GM13976 (cell line): ENCODE measurements around the gene SPATC1L.
"Not testable (repeated sequence)": the region's sequence is repeated elsewhere in the genome, so short reads cannot be mapped to it uniquely, and the experiment has no call there.

Experiments
- DNase-seq: peaks from one replicate; pipeline ENCODE4 v3.0.0; 2012; ENCODE audit warnings: low spot score
- in situ Hi-C: fragments of 300-500 bp; cut with MboI; formaldehyde crosslinking; loops from one replicate; pipeline ENCODE4 v1.12.0; 2022; ENCODE audit warnings: low sequenced_read_pairs, mixed read lengths, inconsistent platforms; ENCODE audit not compliant: unreplicated experiment
- TF ChIP-seq, protein P1 (sequence below): IDR thresholded peaks from 2 replicates; pipeline ENCODE4 v1.5.1; 2012; ENCODE audit warnings: borderline replicate concordance, mild to moderate bottlenecking; ENCODE audit not compliant: insufficient read depth; ENCODE audit errors: extremely low read depth, missing control alignments, control extremely low read depth

SPATC1L gene

DNA sequence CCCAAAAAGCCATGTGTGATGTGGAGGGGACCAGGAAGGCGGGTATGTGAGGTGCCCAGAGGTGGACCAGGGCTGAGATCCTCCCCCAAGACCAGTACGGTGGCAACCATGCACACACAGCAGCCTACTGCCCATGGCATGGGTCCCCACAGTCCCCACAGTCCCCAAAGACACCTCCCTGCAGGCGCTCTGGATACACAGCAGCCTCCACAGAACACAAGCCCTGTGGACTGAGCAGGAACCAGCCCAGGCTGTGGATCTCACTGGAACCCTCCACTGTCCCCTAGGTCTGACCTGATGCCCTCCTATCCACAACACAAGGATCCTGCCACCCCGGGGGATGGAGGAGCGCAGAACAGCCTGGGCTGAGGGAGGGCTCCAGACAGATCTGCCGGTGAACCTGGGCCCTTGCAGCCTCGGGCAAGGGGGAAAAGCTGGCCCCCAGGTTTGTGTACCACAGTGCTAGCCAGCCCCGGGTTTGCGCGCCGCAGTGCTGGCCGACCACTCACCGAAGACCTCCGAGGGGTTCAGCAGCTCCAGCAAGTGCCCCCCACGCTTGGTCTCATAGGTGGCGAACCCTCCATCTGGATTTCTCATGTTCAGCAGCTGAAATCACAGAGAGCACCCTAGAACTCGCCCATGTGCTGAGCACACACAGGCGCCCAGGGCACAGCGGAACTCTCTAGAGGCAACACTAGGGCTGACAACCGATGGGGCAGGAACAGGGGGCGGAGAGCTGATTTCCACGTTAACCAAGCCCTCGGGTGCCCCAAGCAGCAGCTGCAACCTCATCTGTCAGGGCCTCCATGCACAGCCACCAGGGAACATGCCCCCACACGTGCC is 22.1 kb upstream of the SPATC1L start:
- in situ Hi-C loops: no loop called here
- no peak for DNase-seq

DNA sequence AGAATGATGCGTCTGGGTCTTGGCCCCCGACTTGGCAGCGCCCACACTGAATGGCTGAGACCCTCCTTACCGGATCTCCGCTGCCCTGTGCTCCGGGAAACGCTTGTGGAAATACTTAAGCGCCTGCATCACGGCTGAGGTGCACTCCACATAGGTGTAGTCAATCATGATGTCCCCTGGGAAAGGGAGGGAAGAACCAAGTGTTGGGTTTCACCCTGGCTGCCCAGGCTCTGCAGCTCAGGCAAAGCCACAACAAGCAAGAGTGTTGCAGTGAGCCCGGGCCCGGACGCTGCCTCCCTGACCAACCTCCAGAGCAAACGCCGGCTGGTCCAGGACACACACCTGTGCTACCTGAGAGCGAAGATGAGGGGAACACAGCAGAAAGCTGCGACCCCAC is 21.5 kb upstream of the SPATC1L start:
- in situ Hi-C loops: no loop called here
- no peak for DNase-seq
- TF ChIP-seq, protein P1, sequence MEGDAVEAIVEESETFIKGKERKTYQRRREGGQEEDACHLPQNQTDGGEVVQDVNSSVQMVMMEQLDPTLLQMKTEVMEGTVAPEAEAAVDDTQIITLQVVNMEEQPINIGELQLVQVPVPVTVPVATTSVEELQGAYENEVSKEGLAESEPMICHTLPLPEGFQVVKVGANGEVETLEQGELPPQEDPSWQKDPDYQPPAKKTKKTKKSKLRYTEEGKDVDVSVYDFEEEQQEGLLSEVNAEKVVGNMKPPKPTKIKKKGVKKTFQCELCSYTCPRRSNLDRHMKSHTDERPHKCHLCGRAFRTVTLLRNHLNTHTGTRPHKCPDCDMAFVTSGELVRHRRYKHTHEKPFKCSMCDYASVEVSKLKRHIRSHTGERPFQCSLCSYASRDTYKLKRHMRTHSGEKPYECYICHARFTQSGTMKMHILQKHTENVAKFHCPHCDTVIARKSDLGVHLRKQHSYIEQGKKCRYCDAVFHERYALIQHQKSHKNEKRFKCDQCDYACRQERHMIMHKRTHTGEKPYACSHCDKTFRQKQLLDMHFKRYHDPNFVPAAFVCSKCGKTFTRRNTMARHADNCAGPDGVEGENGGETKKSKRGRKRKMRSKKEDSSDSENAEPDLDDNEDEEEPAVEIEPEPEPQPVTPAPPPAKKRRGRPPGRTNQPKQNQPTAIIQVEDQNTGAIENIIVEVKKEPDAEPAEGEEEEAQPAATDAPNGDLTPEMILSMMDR: no peak

More for the DNA sequence above, 22.1 kb upstream of the SPATC1L start:
- TF ChIP-seq, protein P1: no peak

DNA sequence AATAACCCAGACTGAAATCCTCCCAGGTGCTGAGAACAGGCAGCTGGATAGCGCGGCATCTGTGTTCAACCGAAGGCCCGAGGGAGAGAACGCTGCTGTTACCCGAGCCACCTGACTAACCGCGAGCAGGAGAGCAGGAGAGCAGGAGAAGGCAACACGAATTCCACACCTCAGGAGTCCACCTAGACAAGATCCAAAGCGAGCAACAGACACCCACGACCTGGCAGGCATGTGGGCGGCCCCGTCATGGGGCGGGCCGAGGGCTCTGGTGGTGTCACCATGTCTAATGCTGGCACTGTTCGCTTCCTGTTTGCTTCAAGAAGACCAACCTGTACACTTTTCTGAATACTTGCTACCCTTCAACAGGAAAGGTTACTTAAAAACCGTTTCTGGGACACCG is 20.9 kb upstream of the SPATC1L start:
- TF ChIP-seq, protein P1: no peak
- in situ Hi-C loops: no loop called here
- DNase-seq: no peak

DNA sequence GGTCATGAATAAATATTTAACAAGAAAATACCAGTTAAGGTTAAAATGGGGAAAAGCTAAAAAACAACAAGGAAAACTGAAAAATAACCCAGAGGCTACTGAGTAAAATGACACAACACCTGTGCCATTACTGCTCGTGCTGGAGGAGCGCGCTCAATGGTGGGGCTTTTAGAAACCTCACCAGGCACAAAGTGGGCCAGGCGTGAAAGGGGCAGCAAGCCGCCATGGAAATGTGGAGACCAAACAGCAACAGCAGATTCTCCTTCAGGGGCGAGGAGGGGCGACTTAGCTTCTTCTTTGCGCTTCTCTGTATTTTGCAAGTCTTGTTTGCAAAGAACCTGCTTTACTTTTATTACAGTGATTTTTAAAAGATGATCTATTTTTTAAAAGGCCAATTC is 18.9 kb upstream of the SPATC1L start:
- in situ Hi-C loops: no loop called here
- TF ChIP-seq, protein P1: no peak
- no peak for DNase-seq

DNA sequence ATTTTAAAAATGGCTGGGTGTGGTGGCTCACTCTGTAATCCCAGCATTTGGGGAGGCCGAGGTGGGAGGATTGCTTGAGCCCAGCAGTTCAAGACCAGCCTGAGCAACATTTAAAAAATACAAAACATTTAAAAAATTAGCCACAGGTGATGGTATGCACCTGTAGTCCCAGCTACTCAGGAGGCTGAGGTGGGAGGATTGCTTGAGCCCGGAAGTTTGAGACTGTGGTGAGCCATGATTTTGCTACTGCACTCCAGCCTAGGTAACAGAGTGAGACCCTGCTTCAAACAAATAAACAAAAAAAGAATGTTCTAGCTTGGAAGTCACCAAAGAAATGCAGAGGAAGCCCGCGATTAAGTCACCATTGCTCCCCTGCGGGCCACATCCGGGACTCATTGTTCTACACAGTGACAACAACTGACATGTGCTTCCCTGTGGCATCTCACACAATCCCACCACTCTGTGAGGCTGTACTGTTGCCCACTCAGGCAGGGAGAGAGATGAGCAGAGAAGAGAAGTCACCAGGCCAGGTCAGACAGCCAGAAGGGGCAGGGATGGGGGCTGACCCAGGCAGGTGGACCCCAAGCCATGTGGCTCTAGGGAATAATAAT is 18.4 kb upstream of the SPATC1L start:
- no peak for DNase-seq
- in situ Hi-C loops: no loop called here

DNA sequence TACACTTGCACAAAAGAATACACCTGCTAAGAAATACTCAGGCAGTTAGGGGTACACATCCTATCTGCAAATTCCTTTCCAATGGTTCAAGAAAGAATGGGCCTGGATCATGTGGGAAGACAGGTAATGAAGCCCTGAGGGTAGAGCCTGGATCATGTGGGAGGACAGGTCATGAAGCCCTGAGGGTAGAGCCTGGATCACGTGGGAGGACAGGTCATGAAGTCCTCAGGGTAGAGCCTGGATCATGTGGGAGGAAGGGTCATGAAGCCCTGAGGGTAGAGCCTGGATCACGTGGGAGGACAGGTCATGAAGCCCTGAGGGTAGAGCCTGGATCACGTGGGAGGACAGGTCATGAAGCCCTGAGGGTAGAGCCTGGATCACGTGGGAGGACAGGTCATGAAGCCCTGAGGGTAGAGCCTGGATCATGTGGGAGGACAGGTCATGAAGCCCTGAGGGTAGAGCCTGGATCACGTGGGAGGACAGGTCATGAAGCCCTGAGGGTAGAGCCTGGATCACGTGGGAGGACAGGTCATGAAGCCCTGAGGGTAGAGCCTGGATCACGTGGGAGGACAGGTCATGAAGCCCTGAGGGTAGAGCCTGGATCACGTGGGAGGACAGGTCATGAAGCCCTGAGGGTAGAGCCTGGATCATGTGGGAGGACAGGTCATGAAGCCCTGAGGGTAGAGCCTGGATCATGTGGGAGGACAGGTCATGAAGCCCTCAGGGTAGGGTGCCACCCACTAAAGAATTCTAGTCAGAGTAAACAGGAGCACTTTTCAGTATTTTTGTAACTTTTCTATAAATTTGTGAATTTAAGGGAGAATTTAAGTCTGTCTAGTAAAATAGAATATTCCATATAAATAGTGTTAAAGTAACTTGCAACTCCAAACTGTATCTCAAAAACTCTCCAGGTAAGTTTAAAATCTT is 16.9 kb upstream of the SPATC1L start:
- not testable (repeated sequence) for DNase-seq

More for the DNA sequence above, 18.4 kb upstream of the SPATC1L start:
- TF ChIP-seq, protein P1: no peak

More for the DNA sequence above, 16.9 kb upstream of the SPATC1L start:
- in situ Hi-C loops: not testable (repeated sequence)
